Keratinocyte (primary cell): Measurements from ENCODE around the gene MRPL10.

Experiments
- EZH2 ChIP-seq: IDR thresholded peaks from one replicate; pipeline ENCODE4 v1.6.1; 2012; ENCODE audit warnings: inconsistent platforms, mild to moderate bottlenecking, low read length, moderate library complexity
- TF ChIP-seq, protein P1 (sequence below), 3 experiments: IDR thresholded peaks in 1 of 3; conservative IDR thresholded peaks in 1 of 3; optimal IDR thresholded peaks in 1 of 3; 2 replicates in 2 of 3; 3 replicates in 1 of 3; pipeline versions ENCODE3 to v1.5.1; 2011; ENCODE audit warnings: low read length in 3 of 3, mild to moderate bottlenecking in 3 of 3, moderate library complexity in 2 of 3, control low read depth in 1 of 3, inconsistent platforms in 1 of 3; ENCODE audit not compliant: insufficient read depth in 2 of 3; ENCODE audit errors: extremely low read depth in 1 of 3

DNA sequence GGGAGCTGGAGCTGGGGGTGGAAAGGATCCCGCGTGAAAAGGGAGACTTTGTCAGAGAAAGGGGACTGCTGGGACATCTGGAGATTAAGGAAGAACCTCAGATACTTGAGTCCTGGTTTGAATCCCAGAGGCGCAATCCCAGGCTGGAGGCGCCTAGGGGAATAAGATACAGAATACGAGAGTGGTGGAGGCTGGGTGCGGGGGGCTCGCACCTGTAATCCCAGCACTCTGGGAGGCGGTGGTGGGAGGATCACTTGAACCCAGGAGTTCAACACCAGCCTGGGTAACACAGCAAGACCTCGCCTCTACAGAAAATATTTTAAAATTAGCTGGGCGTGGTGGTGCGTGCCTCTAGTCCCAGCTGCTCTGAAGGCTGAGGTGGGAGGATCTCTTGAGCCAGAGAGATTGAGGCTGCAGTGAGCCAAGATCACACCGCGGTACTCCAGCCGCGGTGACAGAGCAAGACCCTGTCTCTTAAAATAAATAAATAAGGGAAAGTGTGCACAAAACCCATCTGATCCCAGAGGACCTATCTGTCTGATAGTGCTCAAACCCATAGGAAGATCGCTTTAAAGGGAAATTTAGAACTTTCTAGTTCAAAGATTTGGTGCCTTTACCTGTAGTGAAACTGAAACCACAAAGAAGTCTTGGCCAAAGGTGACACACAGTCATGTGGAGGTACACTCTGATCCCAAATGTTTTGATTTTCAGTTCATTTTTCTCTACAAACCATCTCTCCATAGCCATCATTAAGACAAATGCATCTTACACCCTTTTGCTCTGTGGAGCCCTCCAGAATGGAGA is 10.3 kb upstream of the MRPL10 start:
- TF ChIP-seq, protein P1, sequence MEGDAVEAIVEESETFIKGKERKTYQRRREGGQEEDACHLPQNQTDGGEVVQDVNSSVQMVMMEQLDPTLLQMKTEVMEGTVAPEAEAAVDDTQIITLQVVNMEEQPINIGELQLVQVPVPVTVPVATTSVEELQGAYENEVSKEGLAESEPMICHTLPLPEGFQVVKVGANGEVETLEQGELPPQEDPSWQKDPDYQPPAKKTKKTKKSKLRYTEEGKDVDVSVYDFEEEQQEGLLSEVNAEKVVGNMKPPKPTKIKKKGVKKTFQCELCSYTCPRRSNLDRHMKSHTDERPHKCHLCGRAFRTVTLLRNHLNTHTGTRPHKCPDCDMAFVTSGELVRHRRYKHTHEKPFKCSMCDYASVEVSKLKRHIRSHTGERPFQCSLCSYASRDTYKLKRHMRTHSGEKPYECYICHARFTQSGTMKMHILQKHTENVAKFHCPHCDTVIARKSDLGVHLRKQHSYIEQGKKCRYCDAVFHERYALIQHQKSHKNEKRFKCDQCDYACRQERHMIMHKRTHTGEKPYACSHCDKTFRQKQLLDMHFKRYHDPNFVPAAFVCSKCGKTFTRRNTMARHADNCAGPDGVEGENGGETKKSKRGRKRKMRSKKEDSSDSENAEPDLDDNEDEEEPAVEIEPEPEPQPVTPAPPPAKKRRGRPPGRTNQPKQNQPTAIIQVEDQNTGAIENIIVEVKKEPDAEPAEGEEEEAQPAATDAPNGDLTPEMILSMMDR (optimal IDR thresholded peaks at IDR 0.05 in 1 of 3, IDR thresholded peaks at IDR 0.05 in 1 of 3, conservative IDR thresholded peaks at IDR 0.05 in 1 of 3; ENCODE audit: extremely low read depth in 1 of 3, insufficient read depth in 2 of 3, low read length in 3 of 3), result no peak
- no peak for TF ChIP-seq EZH2
